Measurements from ENCODE around the gene DOCK4.

DNA sequence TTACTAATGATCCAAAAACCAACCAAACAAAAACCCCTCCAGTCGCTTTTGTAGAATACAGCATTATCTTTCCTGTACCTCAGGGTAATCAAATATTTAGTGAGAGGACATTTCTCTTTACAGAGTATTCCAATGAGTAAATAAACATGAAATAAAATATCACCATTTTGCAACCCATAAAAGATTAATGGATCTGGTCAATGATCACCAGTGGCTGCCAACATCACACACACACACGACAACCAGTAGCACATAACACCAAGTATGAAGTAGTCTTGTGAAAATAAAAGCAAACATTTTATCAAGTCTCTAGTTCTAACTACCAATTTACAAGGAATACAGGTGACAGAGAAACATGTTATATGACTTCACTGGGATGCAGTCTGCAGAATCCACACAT, 455.3 kb downstream of the DOCK4 start:
- TF ChIP-seq RAD21 (IDR thresholded peaks at IDR 0.05): no peak
- TF ChIP-seq, protein P1, sequence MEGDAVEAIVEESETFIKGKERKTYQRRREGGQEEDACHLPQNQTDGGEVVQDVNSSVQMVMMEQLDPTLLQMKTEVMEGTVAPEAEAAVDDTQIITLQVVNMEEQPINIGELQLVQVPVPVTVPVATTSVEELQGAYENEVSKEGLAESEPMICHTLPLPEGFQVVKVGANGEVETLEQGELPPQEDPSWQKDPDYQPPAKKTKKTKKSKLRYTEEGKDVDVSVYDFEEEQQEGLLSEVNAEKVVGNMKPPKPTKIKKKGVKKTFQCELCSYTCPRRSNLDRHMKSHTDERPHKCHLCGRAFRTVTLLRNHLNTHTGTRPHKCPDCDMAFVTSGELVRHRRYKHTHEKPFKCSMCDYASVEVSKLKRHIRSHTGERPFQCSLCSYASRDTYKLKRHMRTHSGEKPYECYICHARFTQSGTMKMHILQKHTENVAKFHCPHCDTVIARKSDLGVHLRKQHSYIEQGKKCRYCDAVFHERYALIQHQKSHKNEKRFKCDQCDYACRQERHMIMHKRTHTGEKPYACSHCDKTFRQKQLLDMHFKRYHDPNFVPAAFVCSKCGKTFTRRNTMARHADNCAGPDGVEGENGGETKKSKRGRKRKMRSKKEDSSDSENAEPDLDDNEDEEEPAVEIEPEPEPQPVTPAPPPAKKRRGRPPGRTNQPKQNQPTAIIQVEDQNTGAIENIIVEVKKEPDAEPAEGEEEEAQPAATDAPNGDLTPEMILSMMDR (IDR thresholded peaks at IDR 0.05; ENCODE audit: low read depth, low read length, missing input control): no peak

Data from liver (tissue), 3 donors.